Pancreas (tissue), 10 donors: ENCODE results near the gene ASTN2. TPM values are rescaled to one million over a fixed set of nuclear protein-coding genes. Genes with fewer than 3 reads are reported as not detected.

Source experiments
- ATAC-seq, 4 donors: fragments of 200-7000 bp; cut with Tn5 transposase; one replicate each; pipeline versions ENCODE4 v1.8.0 to v1.9.1; 2020; ENCODE audit warnings: mild to moderate bottlenecking in 4 of 4, moderate library complexity in 4 of 4
- DNase-seq, 6 donors: peaks; one replicate each; pipeline ENCODE4 v3.0.0-alpha.2; 2020
- FAIRE-seq: peaks from 2 replicates; lab custom pipeline; 2012; peaks lifted over from hg19 to GRCh38; lab: Jason Lieb, UNC
- H3K27ac ChIP-seq, 4 donors: fragments of 200-600 bp; sonication (generic); 1 replicate in 3 of 4; 2 replicates in 1 of 4; pipeline versions ENCODE4 v1.5.0 to v1.8.0; 2020
- H3K27me3 ChIP-seq, 4 donors: fragments of 200-600 bp; one replicate each; pipeline ENCODE4 v1.8.0; 2021
- H3K36me3 ChIP-seq, 3 donors: fragments of 200-600 bp; sonication (generic) in 1 of 3; one replicate each; pipeline versions ENCODE4 v1.5.0 to v1.8.0; 2020 to 2021
- H3K4me1 ChIP-seq, 3 donors: fragments of 200-600 bp; one replicate each; pipeline ENCODE4 v1.8.0; 2021
- H3K4me3 ChIP-seq, 4 donors: fragments of 200-600 bp; sonication (generic) in 2 of 4; one replicate each; pipeline versions ENCODE4 v1.5.0 to v1.8.0; 2020 to 2021
- H3K9me3 ChIP-seq, 4 donors: fragments of 200-600 bp; one replicate each; pipeline ENCODE4 v1.8.0; 2021
- CTCF ChIP-seq, 4 donors: fragments of 200-600 bp; sonication (generic) in 3 of 4; IDR thresholded peaks; one replicate each; pipeline versions ENCODE4 v1.5.0 to v1.8.0; 2021; ENCODE audit warnings: antibody characterized with exemption in 4 of 4
- WGBS, 2 donors: extraction: QIAGEN DNeasy Blood & Tissue Kit; methylation state at CpG; one replicate each; pipeline ENCODE4 v1.1.7; 2013; 5-methylcytosine and 5-hydroxymethylcytosine counted together
- intact Hi-C, 3 donors: fragments of 100-400 bp; cut with DNase I; formaldehyde crosslinking; loops; one replicate each; pipeline versions ENCODE4 v1.11.1 to v1.14.2; 2022
- polyA plus RNA-seq, 2 donors: library from polyadenylated mRNA; stranded (reverse); fragments of 200-250 nt; gene quantifications; one replicate each; pipeline ENCODE4 v1.2.3, GENCODE V29; 2013
- total RNA-seq, 6 donors: library from RNA; stranded (reverse); fragmentation: NEBNext Ultra II Directional in 4 of 6; extraction: Animal tissue kit (Norgen Biotek cat#: 25700) in 4 of 6; gene quantifications; one replicate each; pipeline versions ENCODE4 v1.2.1 to v1.2.4, GENCODE V29; 2021 to 2023
- donor health status: healthy with polysubstance abuse.
- donor health status: DM: no; HTN: no; CAD: no; lungs with moderate emphysema.
- donor health status: DM: no; HTN: no; CAD: no.
- donor health status: control.
- donor health status: control.
- donor health status: Bipolar disorder and iron deficiency.
- donor health status: DM: yes; HTN: yes; CAD: no.
- donor health status: DM: no; HTN: no; CAD: no.
- donor health status: DM: no; HTN: no; CAD: no.
- donor health status: DM: yes; HTN: yes; CAD: no.

Gene ASTN2
- total and polyA plus RNA-seq, 8 donors, result 1.3 to 11.9 (median 6.7) TPM

GRCh38 chr9:116671605-116672004 is 743.3 kb downstream of the ASTN2 start:
- intact Hi-C loops, result no loop called here
- H3K4me3 ChIP-seq, result no peak overlapping the region
- no peaks in the 10 kb centered on the region for H3K4me1 ChIP-seq
- no peaks in the 10 kb centered on the region for H3K9me3 ChIP-seq
- H3K36me3 ChIP-seq, result no peaks in the 10 kb centered on the region
- H3K27ac ChIP-seq, result no peak overlapping the region
- no peak for DNase-seq
- H3K27me3 ChIP-seq, result no peaks in the 10 kb centered on the region
- WGBS, 2 donors, result 84 to 85% methylated on average over 2 of the region's 2 CpGs
- TF ChIP-seq CTCF (IDR thresholded peaks at IDR 0.05), result no peak
- ATAC-seq, result no peak
- no peak for FAIRE-seq

GRCh38 chr9:116668970-116669695 is 745.7 kb downstream of the ASTN2 start:
- intact Hi-C loops, result no loop called here
- Histone ChIP-seq H3K36me3 (no peaks in the 10 kb centered on the region), H3K27me3 (no peaks in the 10 kb centered on the region), H3K4me1 (no peaks in the 10 kb centered on the region), H3K4me3 (no peak overlapping the region), H3K27ac (no peak overlapping the region), H3K9me3 (no peaks in the 10 kb centered on the region)
- FAIRE-seq, result no peak
- ATAC-seq, result no peak
- TF ChIP-seq CTCF (IDR thresholded peaks at IDR 0.05), result no peak
- 94 to 96% methylated on average over 4 of the region's 4 CpGs for WGBS, 2 donors
- no peak for DNase-seq

GRCh38 chr9:116663581-116663980 is 751.3 kb downstream of the ASTN2 start:
- no peaks in the 10 kb centered on the region for H3K27me3 ChIP-seq
- no peak for TF ChIP-seq CTCF (IDR thresholded peaks at IDR 0.05)
- WGBS, 2 donors, result 97% methylated on average over 1 of the region's 1 CpG
- intact Hi-C loops, result no loop called here
- H3K36me3 ChIP-seq, result no peaks in the 10 kb centered on the region
- no peaks in the 10 kb centered on the region for H3K9me3 ChIP-seq
- DNase-seq (no peak), FAIRE-seq (no peak), ATAC-seq (no peak)
- no peak overlapping the region for H3K4me3 ChIP-seq
- no peak overlapping the region for H3K27ac ChIP-seq
- no peaks in the 10 kb centered on the region for H3K4me1 ChIP-seq

- H3K9me3 ChIP-seq, result no peaks in the 10 kb centered on the region
- 74 to 77% methylated on average over 6 of the region's 6 CpGs for WGBS, 2 donors
- H3K4me3 ChIP-seq, result no peak overlapping the region
- no peaks in the 10 kb centered on the region for H3K36me3 ChIP-seq
- intact Hi-C loops, result no loop called here
- no peaks in the 10 kb centered on the region for H3K4me1 ChIP-seq
- ATAC-seq, result peak in 1 of 4 donors; percentile 27
- FAIRE-seq, result no peak
- no peaks in the 10 kb centered on the region for H3K27me3 ChIP-seq
- no peak overlapping the region for H3K27ac ChIP-seq
- DNase-seq, result no peak
- TF ChIP-seq CTCF (IDR thresholded peaks at IDR 0.05), result no peak
Measured at GRCh38 chr9:116662646-116663310, 752.1 kb downstream of the ASTN2 start.
